Esophagus squamous epithelium (tissue), 5 donors: ENCODE measurements around the gene DEUP1. TPM values are rescaled to one million over a fixed set of nuclear protein-coding genes. Genes with fewer than 3 reads are reported as not detected.

ENCODE experiments used
- DNase-seq: peaks from one replicate; lab custom pipeline; 2025; lab: John Stamatoyannopoulos, UW
- H3K27ac ChIP-seq, 4 donors: fragments of 200-600 bp; sonication (generic); one replicate each; pipeline ENCODE4 v1.5.1; 2016 to 2019; ENCODE audit warnings: mild to moderate bottlenecking in 1 of 4
- H3K27me3 ChIP-seq, 4 donors: fragments of 200-600 bp; sonication (generic); 1 replicate in 3 of 4; 2 replicates in 1 of 4; pipeline versions ENCODE4 v1.5.1 to v1.6.0; 2017 to 2021; ENCODE audit warnings: antibody characterized with exemption in 1 of 4
- H3K36me3 ChIP-seq, 3 donors: fragments of 200-600 bp; sonication (generic); one replicate each; pipeline ENCODE4 v1.5.1; 2016 to 2019
- H3K4me1 ChIP-seq, 3 donors: fragments of 200-600 bp; sonication (generic); one replicate each; pipeline ENCODE4 v1.5.1; 2017 to 2019
- H3K4me3 ChIP-seq, 4 donors: fragments of 200-600 bp; sonication (generic); 1 replicate in 3 of 4; 2 replicates in 1 of 4; pipeline ENCODE4 v1.5.1; 2016 to 2019; ENCODE audit warnings: mild to moderate bottlenecking in 2 of 4, moderate library complexity in 1 of 4
- H3K9me3 ChIP-seq, 3 donors: fragments of 200-600 bp; sonication (generic); one replicate each; pipeline ENCODE4 v1.5.1; 2016 to 2019
- POLR2A ChIP-seq, 4 donors: fragments of 450-650 bp; IDR thresholded peaks; one replicate each; pipeline ENCODE4 v1.6.1; 2017; ENCODE audit warnings: antibody characterized with exemption in 4 of 4, mild to moderate bottlenecking in 4 of 4, moderate library complexity in 3 of 4
- WGBS, 2 donors: methylation state at CpG; one replicate each; pipeline ENCODE4 v1.1.5; 2018; 5-methylcytosine and 5-hydroxymethylcytosine counted together
- intact Hi-C: fragments of 100-400 bp; cut with DNase I; formaldehyde crosslinking; loops from one replicate; pipeline ENCODE4 v1.15.0; 2022
- total RNA-seq, 4 donors: library from RNA; depleted of rRNA; stranded (reverse); fragments of >200 nt; gene quantifications; one replicate each; pipeline ENCODE4 v1.1.0, GENCODE V29; 2016
- TF ChIP-seq, protein P1 (sequence below), 6 experiments: fragments of 450-650 bp in 4 of 6; fragments of 200-600 bp in 2 of 6; sonication (generic) in 2 of 6; IDR thresholded peaks; one replicate each; pipeline ENCODE4 v1.5.1; 2016 to 2019; ENCODE audit warnings: antibody characterized with exemption in 6 of 6, mild to moderate bottlenecking in 4 of 6, moderate library complexity in 4 of 6
- donor health status: DM: yes; HTN: yes; CAD: no.

The DEUP1 gene, protein sequence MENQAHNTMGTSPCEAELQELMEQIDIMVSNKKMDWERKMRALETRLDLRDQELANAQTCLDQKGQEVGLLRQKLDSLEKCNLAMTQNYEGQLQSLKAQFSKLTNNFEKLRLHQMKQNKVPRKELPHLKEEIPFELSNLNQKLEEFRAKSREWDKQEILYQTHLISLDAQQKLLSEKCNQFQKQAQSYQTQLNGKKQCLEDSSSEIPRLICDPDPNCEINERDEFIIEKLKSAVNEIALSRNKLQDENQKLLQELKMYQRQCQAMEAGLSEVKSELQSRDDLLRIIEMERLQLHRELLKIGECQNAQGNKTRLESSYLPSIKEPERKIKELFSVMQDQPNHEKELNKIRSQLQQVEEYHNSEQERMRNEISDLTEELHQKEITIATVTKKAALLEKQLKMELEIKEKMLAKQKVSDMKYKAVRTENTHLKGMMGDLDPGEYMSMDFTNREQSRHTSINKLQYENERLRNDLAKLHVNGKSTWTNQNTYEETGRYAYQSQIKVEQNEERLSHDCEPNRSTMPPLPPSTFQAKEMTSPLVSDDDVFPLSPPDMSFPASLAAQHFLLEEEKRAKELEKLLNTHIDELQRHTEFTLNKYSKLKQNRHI
- not detected for total RNA-seq

GRCh38 chr11:93330446-93330984, at the start of gene DEUP1:
DEUP1 (plus strand) TSS chr11:93330742; CDS start chr11:93332260, 1,518 bp downstream.
- peaks cover 0 to 12% (median 0%) of the 10 kb centered on the region in 3 donors for H3K4me1 ChIP-seq
- peak within 1 kb of the TSS; percentile 17 to 62 (median 36) for H3K4me3 ChIP-seq
- TF ChIP-seq POLR2A (IDR thresholded peaks at IDR 0.05): no peak
- TF ChIP-seq, protein P1, sequence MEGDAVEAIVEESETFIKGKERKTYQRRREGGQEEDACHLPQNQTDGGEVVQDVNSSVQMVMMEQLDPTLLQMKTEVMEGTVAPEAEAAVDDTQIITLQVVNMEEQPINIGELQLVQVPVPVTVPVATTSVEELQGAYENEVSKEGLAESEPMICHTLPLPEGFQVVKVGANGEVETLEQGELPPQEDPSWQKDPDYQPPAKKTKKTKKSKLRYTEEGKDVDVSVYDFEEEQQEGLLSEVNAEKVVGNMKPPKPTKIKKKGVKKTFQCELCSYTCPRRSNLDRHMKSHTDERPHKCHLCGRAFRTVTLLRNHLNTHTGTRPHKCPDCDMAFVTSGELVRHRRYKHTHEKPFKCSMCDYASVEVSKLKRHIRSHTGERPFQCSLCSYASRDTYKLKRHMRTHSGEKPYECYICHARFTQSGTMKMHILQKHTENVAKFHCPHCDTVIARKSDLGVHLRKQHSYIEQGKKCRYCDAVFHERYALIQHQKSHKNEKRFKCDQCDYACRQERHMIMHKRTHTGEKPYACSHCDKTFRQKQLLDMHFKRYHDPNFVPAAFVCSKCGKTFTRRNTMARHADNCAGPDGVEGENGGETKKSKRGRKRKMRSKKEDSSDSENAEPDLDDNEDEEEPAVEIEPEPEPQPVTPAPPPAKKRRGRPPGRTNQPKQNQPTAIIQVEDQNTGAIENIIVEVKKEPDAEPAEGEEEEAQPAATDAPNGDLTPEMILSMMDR (IDR thresholded peaks at IDR 0.05): no peak
- H3K36me3 ChIP-seq: no peaks in the 10 kb centered on the region
- DNase-seq: no peak
- intact Hi-C loops: no loop called here
- peaks cover 0 to 33% (median 1%) of the 10 kb centered on the region in 4 donors for H3K27me3 ChIP-seq
- no peaks in the 10 kb centered on the region for H3K9me3 ChIP-seq
- WGBS, 2 donors: 40% methylated on average over 7 of the region's 73 CpGs; no CpG with 5 or more reads in 1 of the 2 donors
- no peak within 1 kb of the TSS for H3K27ac ChIP-seq

DNA sequence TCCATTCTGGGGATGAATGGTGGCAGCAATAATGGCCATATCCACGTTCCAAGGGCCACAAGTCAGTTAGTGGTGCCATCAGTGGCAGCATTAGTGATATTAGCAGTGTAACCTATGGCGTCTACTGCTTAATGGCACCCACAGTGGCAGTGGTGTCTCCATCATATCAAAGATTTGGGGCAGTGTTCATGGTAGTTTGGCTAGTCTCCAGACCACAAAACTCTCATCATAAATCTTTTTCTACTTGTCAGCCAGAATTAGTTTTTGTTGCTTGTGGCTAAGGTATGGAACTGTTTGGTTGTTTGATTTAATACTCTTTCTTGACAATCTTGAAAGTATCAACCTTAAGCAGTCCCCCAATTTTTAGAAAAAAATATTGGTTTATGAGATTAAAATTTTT, 45.1 kb upstream of the DEUP1 start:
- Histone ChIP-seq H3K36me3 (no peaks in the 10 kb centered on the region), H3K4me1 (peaks cover 0 to 6% (median 3%) of the 10 kb centered on the region in 3 donors), H3K9me3 (no peaks in the 10 kb centered on the region), H3K4me3 (no peak overlapping the region), H3K27me3 (no peaks in the 10 kb centered on the region), H3K27ac (no peak overlapping the region)
- WGBS, 2 donors: 37 to 79% methylated on average over 2 of the region's 2 CpGs
- DNase-seq: no peak
- intact Hi-C loops: no loop called here
- TF ChIP-seq POLR2A (IDR thresholded peaks at IDR 0.05): no peak
- TF ChIP-seq, protein P1 (IDR thresholded peaks at IDR 0.05): no peak

GRCh38 chr11:93287434-93287833, 43.1 kb upstream of the DEUP1 start:
- Histone ChIP-seq H3K4me3 (no peak overlapping the region), H3K36me3 (no peaks in the 10 kb centered on the region), H3K27me3 (no peaks in the 10 kb centered on the region), H3K9me3 (no peaks in the 10 kb centered on the region), H3K4me1 (peaks cover 0 to 4% (median 3%) of the 10 kb centered on the region in 3 donors), H3K27ac (no peak overlapping the region)
- intact Hi-C loops: no loop called here
- WGBS, 2 donors: 48 to 63% methylated on average over 2 of the region's 2 CpGs
- TF ChIP-seq, protein P1 (IDR thresholded peaks at IDR 0.05): no peak
- TF ChIP-seq POLR2A (IDR thresholded peaks at IDR 0.05): no peak
- no peak for DNase-seq

GRCh38 chr11:93288079-93288478, 42.5 kb upstream of the DEUP1 start:
- no peak for DNase-seq
- 30% methylated on average over 3 of the region's 3 CpGs for whole genome bisulfite sequencing, 2 donors
- H3K4me3 ChIP-seq: no peak overlapping the region
- H3K4me1 ChIP-seq: peaks cover 0 to 4% (median 3%) of the 10 kb centered on the region in 3 donors
- TF ChIP-seq, protein P1 (IDR thresholded peaks at IDR 0.05): no peak
- no peak for TF ChIP-seq POLR2A (IDR thresholded peaks at IDR 0.05)
- intact Hi-C loops: no loop called here
- no peaks in the 10 kb centered on the region for H3K27me3 ChIP-seq
- H3K9me3 ChIP-seq: no peaks in the 10 kb centered on the region
- no peak overlapping the region for H3K27ac ChIP-seq
- no peaks in the 10 kb centered on the region for H3K36me3 ChIP-seq

DNA sequence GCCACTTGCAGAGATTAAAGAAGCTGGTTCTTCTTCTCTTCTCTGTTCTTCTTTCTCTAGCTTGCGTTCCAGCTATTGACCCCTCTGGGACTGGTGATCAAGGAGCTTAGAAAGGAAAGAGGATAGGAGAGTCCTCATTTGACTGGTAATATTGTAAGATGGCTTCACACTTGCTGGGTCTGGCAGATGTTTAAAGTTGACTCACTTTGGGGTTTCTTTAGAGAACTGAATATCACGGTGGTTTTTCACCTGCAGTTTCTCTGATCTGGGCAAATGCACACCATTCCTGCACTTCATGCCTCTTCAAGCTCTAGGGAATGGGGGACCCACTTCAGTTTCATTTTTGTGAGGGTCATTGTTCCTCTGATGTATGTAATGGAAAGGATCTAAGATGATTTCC, 41.8 kb upstream of the DEUP1 start:
- no peaks in the 10 kb centered on the region for H3K9me3 ChIP-seq
- no peaks in the 10 kb centered on the region for H3K27me3 ChIP-seq
- no peak overlapping the region for H3K4me3 ChIP-seq
- no peak overlapping the region for H3K27ac ChIP-seq
- peaks cover 0 to 4% (median 3%) of the 10 kb centered on the region in 3 donors for H3K4me1 ChIP-seq
- intact Hi-C loops: no loop called here
- no peak for TF ChIP-seq POLR2A (IDR thresholded peaks at IDR 0.05)
- TF ChIP-seq, protein P1 (IDR thresholded peaks at IDR 0.05): no peak
- WGBS, 2 donors: 76 to 92% methylated on average over 1 to 2 of the region's 2 CpGs
- no peaks in the 10 kb centered on the region for H3K36me3 ChIP-seq
- no peak for DNase-seq
